Stimulated activated CD4-positive, alpha-beta T cell treated with anti-CD3 and anti-CD28 coated beads, Interleukin-4, amount 100 ng/mL, for 24 hours (primary cell): ENCODE results near the gene FIG4.
A peak's percentile ranks its signal among the peaks of the same experiment; 100 is the strongest.
"Not testable (repeated sequence)": the region's sequence is repeated elsewhere in the genome, so short reads cannot be mapped to it uniquely, and the experiment has no call there.

Experiments
- DNase-seq: peaks from one replicate; pipeline ENCODE4 v3.0.0-alpha.2; 2020

The FIG4 gene

GRCh38 chr6:109705258-109705657, 14.2 kb downstream of the FIG4 start:
- DNase-seq = peak; percentile 74

DNA sequence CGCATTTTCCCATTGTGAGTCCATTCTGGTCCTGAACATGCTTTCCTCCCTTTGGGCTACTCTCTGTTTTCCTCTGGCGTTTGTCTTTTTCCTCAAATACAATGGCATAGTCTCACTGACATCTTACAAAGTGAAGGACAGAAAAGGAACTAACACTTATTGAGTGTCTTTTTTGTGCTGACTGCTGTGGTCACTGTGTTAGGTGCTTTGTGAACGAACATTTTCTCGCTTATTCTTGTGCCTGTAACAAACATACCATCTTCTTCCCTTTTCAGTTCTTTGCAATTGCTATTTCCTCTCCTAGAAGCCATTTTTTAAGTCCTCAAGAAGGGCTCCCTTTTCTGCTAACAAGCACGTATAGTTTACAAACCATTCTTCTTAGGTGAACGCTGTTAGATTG, 15.4 kb downstream of the FIG4 start:
- no peak for DNase-seq

GRCh38 chr6:109708099-109708498, 17.0 kb downstream of the FIG4 start:
- not testable (repeated sequence) for DNase-seq

GRCh38 chr6:109713097-109713496, 22.0 kb downstream of the FIG4 start:
- DNase-seq = peak; percentile 11

DNA sequence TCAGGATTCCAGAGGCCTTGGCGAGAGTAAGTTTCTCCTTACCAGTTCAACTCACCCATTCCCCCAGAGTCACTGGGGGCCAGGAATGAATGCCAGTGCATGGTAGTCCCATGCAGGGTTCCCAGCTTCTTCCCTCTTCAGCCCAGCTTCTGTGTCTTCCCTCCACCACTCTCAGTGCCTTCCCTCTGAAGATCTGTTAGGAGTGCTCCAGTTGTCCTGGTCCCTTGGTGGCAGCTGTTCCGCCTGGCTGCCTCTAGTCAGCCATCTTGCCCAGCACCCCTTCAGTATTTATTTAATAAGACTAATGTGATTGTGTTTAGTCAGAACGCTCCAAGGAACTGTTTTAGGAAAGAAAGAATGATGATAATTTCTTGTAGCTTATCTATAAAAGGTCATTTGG, 23.1 kb downstream of the FIG4 start:
- no peak for DNase-seq

- no peak for DNase-seq
Measured at GRCh38 chr6:109714611-109715010, 23.5 kb downstream of the FIG4 start.

DNA sequence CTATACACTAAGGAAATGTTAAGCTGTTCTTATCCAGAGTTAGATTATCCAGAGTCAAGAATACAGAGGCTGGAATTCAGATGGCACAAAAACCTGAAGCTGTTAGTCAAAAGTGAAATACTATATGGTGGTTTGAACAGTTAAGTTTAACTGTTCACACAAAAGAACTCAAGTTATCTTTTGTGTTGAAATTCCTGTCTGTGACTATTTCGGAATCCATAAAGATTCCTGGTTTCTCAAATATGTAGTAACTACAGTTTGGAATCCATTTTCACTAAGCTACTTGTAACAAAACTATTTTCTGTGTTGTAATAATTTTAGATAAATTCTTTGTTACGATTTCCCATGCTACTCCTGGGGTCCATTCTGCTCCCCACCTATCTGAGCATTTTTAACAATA, 24.5 kb downstream of the FIG4 start:
- DNase-seq = no peak

DNA sequence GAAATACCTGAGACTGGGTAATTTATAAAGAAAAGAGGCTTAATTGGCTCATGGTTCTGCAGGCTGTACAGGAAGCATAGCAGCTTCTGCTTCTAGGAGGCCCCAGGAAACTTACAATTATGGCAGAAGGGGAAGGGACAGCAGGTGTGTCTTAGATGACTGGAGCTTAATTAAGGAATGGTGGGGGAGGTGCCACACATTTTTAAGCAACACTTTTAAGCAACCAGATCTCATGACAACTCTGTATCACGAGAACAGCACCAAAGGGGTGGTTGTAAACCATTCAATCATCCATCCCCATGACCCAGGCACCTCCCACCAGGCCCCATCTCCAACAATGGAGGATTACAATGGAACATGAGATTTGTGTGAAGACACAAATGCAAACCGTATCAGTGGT, 26.9 kb downstream of the FIG4 start:
- no peak for DNase-seq

GRCh38 chr6:109718991-109719390, 27.9 kb downstream of the FIG4 start:
- no peak for DNase-seq

GRCh38 chr6:109720311-109720710, 29.2 kb downstream of the FIG4 start:
- DNase-seq = no peak

GRCh38 chr6:109722011-109722410, 30.9 kb downstream of the FIG4 start:
- no peak for DNase-seq

GRCh38 chr6:109722564-109723254, 31.6 kb downstream of the FIG4 start:
- no peak for DNase-seq

- DNase-seq = not testable (repeated sequence)
Measured at GRCh38 chr6:109725250-109725649, 34.2 kb downstream of the FIG4 start.

GRCh38 chr6:109736273-109737025, 45.4 kb downstream of the FIG4 start:
- DNase-seq = no peak

DNA sequence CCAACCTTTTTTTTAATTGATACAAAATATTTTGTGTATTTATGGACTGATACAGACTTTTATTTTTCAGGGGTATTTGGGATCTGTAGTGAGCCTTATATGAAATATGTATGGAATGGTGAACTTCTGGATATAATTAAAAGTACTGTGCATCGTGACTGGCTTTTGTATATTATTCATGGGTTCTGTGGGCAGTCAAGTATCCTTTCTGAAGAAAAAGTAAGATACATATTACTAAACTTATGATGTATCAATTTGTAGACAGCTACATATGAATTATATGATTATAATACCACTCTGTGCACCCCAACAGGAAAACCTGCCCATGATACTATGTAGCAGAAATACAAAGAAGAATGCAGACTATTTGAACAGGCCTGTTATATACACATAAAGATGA, 47.2 kb downstream of the FIG4 start:
- no peak for DNase-seq

DNA sequence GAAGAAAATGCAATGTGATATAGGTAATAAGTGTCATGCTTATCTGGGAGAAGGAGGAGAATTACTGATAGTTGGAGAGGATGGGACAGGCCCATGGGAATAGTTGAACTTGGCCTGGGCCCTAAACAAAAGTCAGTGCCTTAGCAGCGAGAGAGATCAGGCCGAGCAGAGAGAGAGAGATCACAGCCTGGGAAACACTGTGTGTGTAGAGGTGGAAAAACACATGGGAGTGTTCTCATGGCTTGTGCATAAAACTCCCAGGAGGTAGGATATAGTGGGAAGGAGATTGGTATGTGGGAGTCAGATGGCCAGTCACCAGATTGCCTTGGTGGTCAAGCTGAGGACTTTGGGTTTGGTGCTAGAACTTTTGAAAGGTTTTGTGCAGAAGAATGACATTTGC, 47.6 kb downstream of the FIG4 start:
- no peak for DNase-seq

- no peak for DNase-seq
Measured at GRCh38 chr6:109739686-109740085, 48.6 kb downstream of the FIG4 start.

GRCh38 chr6:109740787-109741186, 49.7 kb downstream of the FIG4 start:
- no peak for DNase-seq

GRCh38 chr6:109743739-109744138, 52.6 kb downstream of the FIG4 start:
- no peak for DNase-seq

DNA sequence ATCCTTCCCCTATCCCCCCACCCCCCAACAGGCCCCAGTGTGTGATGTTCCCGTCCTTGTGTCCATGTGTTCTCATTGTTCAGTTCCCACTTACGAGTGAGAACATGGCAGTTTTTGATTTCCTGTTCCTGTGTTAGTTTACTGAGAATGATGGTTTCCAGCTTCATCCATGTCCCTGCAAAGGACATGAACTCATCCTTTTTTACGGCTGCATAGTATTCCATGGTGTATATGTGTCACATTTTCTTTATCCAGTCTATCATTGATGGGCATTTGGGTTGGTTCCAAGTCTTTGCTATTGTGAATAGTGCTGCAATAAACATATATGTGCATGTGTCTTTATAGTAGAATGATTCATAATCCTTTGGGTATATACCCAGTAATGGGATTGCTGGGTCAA, 53.7 kb downstream of the FIG4 start:
- DNase-seq = not testable (repeated sequence)

GRCh38 chr6:109747221-109747620, 56.1 kb downstream of the FIG4 start:
- DNase-seq = no peak

DNA sequence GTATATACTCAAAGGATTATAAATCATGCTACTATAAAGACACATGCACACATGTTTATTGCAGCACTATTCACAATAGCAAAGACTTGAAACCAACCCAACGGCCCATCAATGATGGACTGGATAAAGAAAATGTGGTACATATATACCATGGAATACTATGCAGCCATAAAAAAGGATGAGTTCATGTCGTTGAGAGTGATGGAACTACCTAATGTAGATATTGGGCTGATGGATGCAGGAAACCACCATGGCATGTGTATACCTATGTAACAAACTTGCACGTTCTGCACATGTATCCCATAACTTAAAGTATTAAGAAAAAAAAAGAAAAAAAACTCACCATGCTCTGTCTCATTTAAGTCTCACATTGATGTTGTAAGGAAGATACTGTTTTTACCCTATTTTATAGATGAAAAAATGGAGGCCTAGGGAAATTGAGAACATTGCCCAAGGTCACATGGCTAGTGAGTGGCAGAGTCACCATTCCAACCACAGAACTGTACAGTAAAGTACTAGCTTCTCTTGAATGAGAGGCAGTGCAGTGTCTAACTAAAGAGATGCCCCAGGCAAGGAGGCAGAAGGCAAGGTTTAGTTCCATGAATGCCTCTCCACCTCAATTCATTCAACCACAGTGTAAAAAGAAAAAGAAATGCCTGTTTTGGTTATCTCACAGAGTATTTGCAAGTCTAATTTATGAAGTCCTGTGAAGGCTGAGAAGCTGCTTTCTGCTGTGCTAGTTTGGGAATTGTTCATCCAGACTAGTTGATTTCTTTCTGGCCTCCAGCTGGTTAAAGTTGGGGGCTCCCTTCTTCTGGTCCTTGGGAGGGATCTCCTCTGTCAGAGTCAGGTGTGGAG, 68.2 kb downstream of the FIG4 start:
- no peak for DNase-seq

DNA sequence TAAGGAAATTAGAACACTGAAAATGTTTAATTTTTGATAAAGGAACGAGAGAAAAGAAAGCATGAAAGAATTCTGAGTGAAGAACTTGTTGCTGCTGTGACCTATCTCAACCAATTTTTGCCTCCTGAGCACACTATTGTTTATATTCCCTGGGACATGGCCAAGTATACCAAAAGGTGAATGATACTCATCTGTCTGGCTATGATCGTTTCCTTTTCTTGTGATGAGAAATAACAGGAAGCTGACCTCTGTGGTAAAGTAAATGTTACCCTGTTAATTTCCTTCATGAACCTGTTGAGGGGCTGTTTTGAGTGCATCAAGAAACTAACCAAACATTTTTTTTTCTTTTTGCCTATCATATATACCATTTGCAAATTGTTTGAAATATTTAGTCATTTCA, 69.1 kb downstream of the FIG4 start:
- no peak for DNase-seq

DNA sequence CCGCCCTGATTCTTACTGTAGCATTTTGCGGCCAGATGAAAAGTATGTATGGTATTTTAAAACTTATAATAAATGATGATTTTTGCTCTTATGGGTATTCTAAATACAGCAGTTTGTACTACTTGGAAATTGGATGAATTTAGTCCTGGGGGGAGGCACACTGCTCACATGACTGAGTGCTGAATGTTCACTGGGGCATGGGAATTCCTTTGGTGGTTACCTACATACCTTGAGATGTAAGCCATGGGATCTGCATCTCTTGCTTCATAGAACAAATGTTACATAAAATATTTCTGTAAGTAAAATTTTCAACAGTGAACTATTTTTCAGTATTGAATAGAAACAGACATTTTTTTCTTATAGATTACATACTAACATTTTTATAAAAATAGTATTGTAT, 71.1 kb downstream of the FIG4 start:
- no peak for DNase-seq
